Esophagus muscularis mucosa (tissue), 4 donors: ENCODE measurements around the gene SYNJ2. TPM values are rescaled to one million over a fixed set of nuclear protein-coding genes. Genes with fewer than 3 reads are reported as not detected.

Experiments used
- DNase-seq: peaks from one replicate; pipeline ENCODE4 v3.0.0-alpha.2; 2017; ENCODE audit errors: extremely low spot score
- H3K27ac ChIP-seq, 4 donors: fragments of 200-600 bp; sonication (generic); replicated peaks in 1 of 4; 1 replicate in 3 of 4; 2 replicates in 1 of 4; pipeline ENCODE4 v1.5.1; 2016 to 2019; ENCODE audit warnings: mild to moderate bottlenecking in 1 of 4
- H3K27me3 ChIP-seq, 4 donors: fragments of 200-600 bp; sonication (generic); one replicate each; pipeline versions ENCODE4 v1.5.1 to v1.6.0; 2016 to 2019
- H3K36me3 ChIP-seq, 4 donors: fragments of 200-600 bp; sonication (generic); one replicate each; pipeline ENCODE4 v1.5.1; 2016 to 2019
- H3K4me1 ChIP-seq, 4 donors: fragments of 200-600 bp; sonication (generic); one replicate each; pipeline ENCODE4 v1.5.1; 2016 to 2019
- H3K4me3 ChIP-seq, 4 donors: fragments of 200-600 bp; sonication (generic); 1 replicate in 2 of 4; 2 replicates in 2 of 4; pipeline ENCODE4 v1.5.1; 2016 to 2019; ENCODE audit warnings: mild to moderate bottlenecking in 4 of 4, moderate library complexity in 1 of 4
- H3K9me3 ChIP-seq, 4 donors: fragments of 200-600 bp; sonication (generic); 1 replicate in 3 of 4; 2 replicates in 1 of 4; pipeline ENCODE4 v1.5.1; 2016 to 2019
- CTCF ChIP-seq, 3 experiments: fragments of 200-600 bp in 2 of 3; fragments of 450-650 bp in 1 of 3; sonication (generic) in 2 of 3; IDR thresholded peaks; one replicate each; pipeline ENCODE4 v1.5.1; 2017 to 2019; ENCODE audit warnings: antibody characterized with exemption in 3 of 3, mild to moderate bottlenecking in 2 of 3, moderate library complexity in 1 of 3
- EP300 ChIP-seq: sonication (generic); formaldehyde crosslinking; IDR thresholded peaks from one replicate; pipeline ENCODE4 v1.6.1; 2017; ENCODE audit warnings: antibody characterized with exemption
- POLR2A ChIP-seq: fragments of 450-650 bp; IDR thresholded peaks from one replicate; pipeline ENCODE4 v1.6.1; 2017; ENCODE audit warnings: antibody characterized with exemption, moderate library complexity, mild to moderate bottlenecking, low read depth
- POLR2AphosphoS5 ChIP-seq, 2 donors: sonication (generic); formaldehyde crosslinking; IDR thresholded peaks; one replicate each; pipeline ENCODE4 v1.6.1; 2017; ENCODE audit warnings: antibody characterized with exemption in 2 of 2
- WGBS: methylation state at CpG from one replicate; pipeline ENCODE4 v1.1.5; 2018; 5-methylcytosine and 5-hydroxymethylcytosine counted together
- intact Hi-C: fragments of 100-400 bp; cut with DNase I; formaldehyde crosslinking; loops from one replicate; pipeline ENCODE4 v1.15.1; 2023
- total RNA-seq, 4 donors: library from RNA; depleted of rRNA; stranded (reverse); fragments of >200 nt; gene quantifications; one replicate each; pipeline versions ENCODE4 v1.1.0 to v1.2.1, GENCODE V29; 2016

The SYNJ2 gene
- total RNA-seq, 4 donors from 2014 or later: 17.0 to 25.3 (median 25.1) TPM

GRCh38 chr6:158039571-158040050 is 57.9 kb downstream of the SYNJ2 start:
- H3K27ac ChIP-seq: peak overlapping the region; percentile 78 to 87 (median 82)
- peaks cover 46 to 65% (median 59%) of the 10 kb centered on the region in 4 donors for H3K4me1 ChIP-seq
- TF ChIP-seq POLR2AphosphoS5 (IDR thresholded peaks at IDR 0.05) (no peak), EP300 (no peak), CTCF (IDR thresholded peaks at IDR 0.05) (no peak), POLR2A (no peak)
- intact Hi-C loops: no loop called here
- H3K9me3 ChIP-seq: no peaks in the 10 kb centered on the region
- WGBS: 72% methylated on average over 16 of the region's 17 CpGs
- H3K36me3 ChIP-seq: peaks cover 0 to 10% (median 2%) of the 10 kb centered on the region in 4 donors
- DNase-seq: no peak
- no peaks in the 10 kb centered on the region for H3K27me3 ChIP-seq
- H3K4me3 ChIP-seq: no peak overlapping the region

GRCh38 chr6:158040051-158040803 is 58.6 kb downstream of the SYNJ2 start:
- intact Hi-C loops: no loop called here
- Histone ChIP-seq H3K4me1 (peaks cover 46 to 64% (median 60%) of the 10 kb centered on the region in 4 donors), H3K36me3 (peaks cover 0 to 10% (median 0%) of the 10 kb centered on the region in 4 donors), H3K27me3 (no peaks in the 10 kb centered on the region), H3K4me3 (no peak overlapping the region), H3K27ac (peak overlapping the region; percentile 78 to 87 (median 82)), H3K9me3 (no peaks in the 10 kb centered on the region)
- WGBS: 42% methylated on average over 6 of the region's 6 CpGs
- no peak for DNase-seq
- TF ChIP-seq POLR2AphosphoS5 (IDR thresholded peaks at IDR 0.05) (peak; percentile 26 to 29), POLR2A (no peak)

GRCh38 chr6:158040804-158041347 is 59.2 kb downstream of the SYNJ2 start:
- peaks cover 0 to 10% (median under 1%) of the 10 kb centered on the region in 4 donors for H3K36me3 ChIP-seq
- TF ChIP-seq POLR2AphosphoS5 (IDR thresholded peaks at IDR 0.05) (no peak), POLR2A (no peak), CTCF (IDR thresholded peaks at IDR 0.05) (no peak), EP300 (no peak)
- no peak for DNase-seq
- no peak overlapping the region for H3K4me3 ChIP-seq
- WGBS: 66% methylated on average over 11 of the region's 12 CpGs
- H3K27me3 ChIP-seq: no peaks in the 10 kb centered on the region
- peak overlapping the region; percentile 78 to 87 (median 82) for H3K27ac ChIP-seq
- intact Hi-C loops: no loop called here
- no peaks in the 10 kb centered on the region for H3K9me3 ChIP-seq
- H3K4me1 ChIP-seq: peaks cover 48 to 64% (median 60%) of the 10 kb centered on the region in 4 donors

- peaks cover 51 to 64% (median 60%) of the 10 kb centered on the region in 4 donors for H3K4me1 ChIP-seq
- intact Hi-C loops: no loop called here
Measured at GRCh38 chr6:158041370-158041769, 59.7 kb downstream of the SYNJ2 start.

More at GRCh38 chr6:158041370-158041769, 59.7 kb downstream of the SYNJ2 start:
- no peaks in the 10 kb centered on the region for H3K9me3 ChIP-seq
- WGBS: 69% methylated on average over 4 of the region's 4 CpGs
- H3K36me3 ChIP-seq: peaks cover 0 to 10% (median 2%) of the 10 kb centered on the region in 4 donors
- no peak for DNase-seq
- H3K27me3 ChIP-seq: no peaks in the 10 kb centered on the region
- peak overlapping the region; percentile 78 to 87 (median 82) for H3K27ac ChIP-seq
- no peak for TF ChIP-seq POLR2A
- no peak for TF ChIP-seq POLR2AphosphoS5 (IDR thresholded peaks at IDR 0.05)
- TF ChIP-seq CTCF (IDR thresholded peaks at IDR 0.05): no peak
- no peak for TF ChIP-seq EP300
- H3K4me3 ChIP-seq: no peak overlapping the region
